H1 (cell line): ENCODE results near the gene SLC35G6.

Source experiments
- CBX5 ChIP-seq: fragments of 300-800, 300-1000 bp; sonication (generic); IDR thresholded peaks from 2 replicates; pipeline ENCODE4 v1.7.1; 2016; ENCODE audit warnings: antibody characterized with exemption, low read length, low read depth
- CEBPB ChIP-seq: IDR thresholded peaks from 2 replicates; pipeline ENCODE4 v1.6.1; 2012; ENCODE audit warnings: low read depth, low read length
- CHD2 ChIP-seq: IDR thresholded peaks from 2 replicates; pipeline ENCODE4 v1.6.1; 2012; ENCODE audit warnings: low read length, improper control_type of control experiment
- CREB1 ChIP-seq: IDR thresholded peaks from 2 replicates; pipeline ENCODE4 v1.6.1; 2012; ENCODE audit warnings: inconsistent platforms
- CTCF ChIP-seq, 3 experiments: IDR thresholded peaks; 1 replicate in 2 of 3; 2 replicates in 1 of 3; pipeline versions ENCODE4 v1.5.1 to v1.6.1; 2011; ENCODE audit warnings: low read length in 3 of 3, mild to moderate bottlenecking in 3 of 3, inconsistent platforms in 2 of 3, low read depth in 1 of 3, moderate library complexity in 1 of 3; ENCODE audit not compliant: insufficient read depth in 1 of 3; ENCODE audit errors: control extremely low read depth in 1 of 3
- KDM1A ChIP-seq: fragments of 200-600, 300-600 bp; sonication (generic); IDR thresholded peaks from 2 replicates; pipeline ENCODE4 v1.7.1; 2016; ENCODE audit warnings: mild to moderate bottlenecking, low read length, borderline replicate concordance
- MAX ChIP-seq: IDR thresholded peaks from 2 replicates; pipeline ENCODE4 v1.6.1; 2012; ENCODE audit warnings: inconsistent platforms
- PHF8 ChIP-seq: fragments of 200-600 bp; sonication (generic); conservative IDR thresholded peaks from 2 replicates; pipeline ENCODE4 v1.7.1; 2012; ENCODE audit warnings: low read depth, mild to moderate bottlenecking, inconsistent platforms, low read length, moderate library complexity
- POLR2A ChIP-seq, 2 experiments: IDR thresholded peaks; 1 replicate in 1 of 2; 2 replicates in 1 of 2; pipeline ENCODE4 v1.6.1; 2011; ENCODE audit warnings: low read depth in 2 of 2, low read length in 2 of 2, mild to moderate bottlenecking in 2 of 2; ENCODE audit errors: control extremely low read depth in 1 of 2
- RFX5 ChIP-seq: IDR thresholded peaks from 2 replicates; pipeline ENCODE4 v1.6.1; 2011; ENCODE audit warnings: low read depth, low read length, improper control_type of control experiment, borderline replicate concordance
- SIN3A ChIP-seq, 2 experiments: IDR thresholded peaks in 1 of 2; conservative IDR thresholded peaks in 1 of 2; 2 replicates each; pipeline ENCODE4 v1.6.1; 2011 to 2012; ENCODE audit warnings: low read length in 2 of 2, improper control_type of control experiment in 1 of 2, low read depth in 1 of 2, mild to moderate bottlenecking in 1 of 2
- TEAD4 ChIP-seq: IDR thresholded peaks from 2 replicates; pipeline ENCODE4 v1.6.1; 2012; ENCODE audit warnings: low read depth, low read length, inconsistent platforms, mixed read lengths

- TF ChIP-seq SIN3A (conservative IDR thresholded peaks at IDR 0.05 in 1 of 2, IDR thresholded peaks at IDR 0.05 in 1 of 2; ENCODE audit: low read depth in 1 of 2, low read length in 2 of 2) = no peak
- TF ChIP-seq KDM1A = no peak
- no peak for TF ChIP-seq POLR2A (IDR thresholded peaks at IDR 0.05; ENCODE audit: control extremely low read depth in 1 of 2, low read depth in 2 of 2, low read length in 2 of 2)
- no peak for TF ChIP-seq RFX5
- no peak for TF ChIP-seq PHF8
- no peak for TF ChIP-seq CEBPB
- no peak for TF ChIP-seq CTCF (IDR thresholded peaks at IDR 0.05; ENCODE audit: control extremely low read depth in 1 of 3, insufficient read depth in 1 of 3, low read depth in 1 of 3, low read length in 3 of 3)
- no peak for TF ChIP-seq CHD2
- TF ChIP-seq MAX = no peak
- TF ChIP-seq CREB1 = no peak
- TF ChIP-seq TEAD4 = no peak
- TF ChIP-seq CBX5 = no peak
These were observed 16.0 kb downstream of the SLC35G6 start for GRCh38 chr17:7497228-7497627.
